ENCODE data around the gene TBC1D24.

Gene TBC1D24

DNA sequence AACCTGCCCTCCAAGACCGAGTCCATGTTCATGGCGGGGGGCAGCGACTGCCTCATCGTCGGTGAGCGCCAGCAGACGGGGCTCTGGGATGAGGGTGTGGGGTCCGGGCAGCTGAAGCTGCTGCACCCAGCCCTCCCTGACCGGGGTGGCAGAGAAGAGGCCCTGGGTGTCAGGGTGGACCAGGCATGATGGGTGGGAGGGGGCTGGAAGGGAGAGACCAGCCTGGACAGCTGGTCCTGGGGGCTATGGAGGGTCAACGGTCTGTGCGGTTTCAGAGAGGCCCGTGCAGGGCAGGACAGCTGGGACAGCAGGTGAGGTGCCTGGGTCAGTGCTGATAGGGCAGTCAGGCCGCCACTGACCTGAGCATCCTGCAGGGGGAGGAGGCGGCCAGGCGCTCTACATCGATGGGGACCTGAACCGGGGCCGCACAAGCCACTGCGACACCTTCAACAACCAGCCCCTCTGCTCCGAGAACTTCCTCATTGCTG is 25.5 kb downstream of the TBC1D24 start:
- no peak for DNase-seq

DNA sequence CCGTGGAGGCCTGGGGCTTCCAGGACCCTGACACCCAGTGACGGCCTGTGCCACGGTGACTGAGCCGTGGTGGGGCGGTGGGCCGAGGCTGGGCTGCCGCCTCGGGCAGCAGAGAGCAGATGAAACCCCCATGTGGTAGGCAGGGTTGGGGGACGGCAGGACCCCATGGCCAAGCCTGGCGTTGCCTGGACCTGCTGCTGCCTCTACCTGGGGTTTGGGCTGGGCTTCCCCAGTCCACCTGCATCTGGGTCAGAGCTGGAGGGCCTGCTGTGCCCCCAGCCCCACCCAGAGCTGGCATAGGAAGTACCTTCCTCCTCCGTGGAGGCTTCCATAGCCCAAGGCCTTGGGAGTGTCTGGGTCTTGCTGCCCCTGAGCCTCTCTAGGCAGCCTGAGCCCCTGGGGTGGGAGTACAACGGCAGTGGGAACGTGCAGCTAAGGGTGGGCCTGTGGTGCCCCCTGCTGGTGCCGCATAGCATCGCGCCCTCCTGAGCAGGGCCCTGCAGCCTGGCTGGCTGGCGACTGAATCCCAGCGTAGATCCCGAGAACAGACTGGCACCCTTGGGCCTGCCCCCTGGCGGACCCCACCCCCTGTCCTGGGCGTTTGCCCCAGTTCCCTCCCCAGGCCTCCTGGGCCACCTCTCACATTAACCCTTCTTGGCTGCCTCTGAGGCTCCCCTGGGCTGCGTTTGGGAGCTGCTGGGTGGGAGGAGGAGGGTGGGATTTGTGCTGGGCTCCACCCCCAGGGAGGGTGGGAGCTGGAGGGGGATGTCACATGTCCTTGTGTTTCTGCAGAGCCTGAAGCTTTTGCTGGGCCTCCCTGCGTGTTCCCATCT is 26.2 kb downstream of the TBC1D24 start:
- DNase-seq, result peak; percentile 69

DNA sequence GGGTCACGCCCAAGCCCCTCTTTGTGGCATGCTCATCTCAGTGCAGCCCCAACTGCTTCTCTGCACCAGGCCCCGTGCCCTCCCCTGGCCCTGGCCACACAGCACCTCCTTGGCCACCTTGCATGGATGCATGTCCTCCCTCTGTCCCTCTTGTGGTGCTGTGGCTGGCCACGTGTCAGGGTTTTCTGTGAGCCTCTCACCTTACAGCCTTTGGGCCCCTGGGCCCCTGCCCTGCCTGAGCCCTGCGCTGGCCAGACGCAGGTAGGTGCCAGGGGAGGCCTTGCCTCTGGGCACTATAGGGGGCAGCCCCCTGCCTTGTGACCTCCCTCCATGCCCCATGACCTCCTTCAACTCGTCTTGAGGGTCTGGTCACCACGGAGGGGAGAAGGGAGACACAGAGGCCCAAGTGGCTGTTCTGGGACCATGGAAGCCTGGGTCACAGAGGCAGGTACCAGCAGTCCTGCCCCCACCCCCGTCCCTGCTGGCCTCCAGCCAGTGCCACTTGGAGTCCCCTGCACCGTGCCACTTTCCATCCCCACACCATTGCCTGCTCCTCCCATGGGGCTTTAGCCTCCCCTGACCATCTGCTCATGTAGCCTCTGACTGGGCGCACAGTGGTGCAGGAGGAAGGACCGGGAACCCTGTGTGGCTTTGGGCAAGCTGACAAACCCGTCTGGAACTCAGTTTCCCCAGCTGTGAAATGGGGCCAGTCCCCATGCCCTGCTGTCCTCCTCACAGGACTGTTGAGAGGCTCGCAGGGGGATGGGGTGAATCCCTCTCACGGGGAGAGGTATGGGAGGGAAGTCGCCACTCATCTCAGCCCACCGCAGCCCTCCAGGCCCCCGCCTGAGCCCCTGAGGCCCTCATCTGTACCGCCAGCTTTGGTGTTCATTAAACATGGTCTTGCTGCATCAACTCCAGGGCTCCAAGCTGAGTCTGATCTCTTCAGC is 27.3 kb downstream of the TBC1D24 start:
- DNase-seq, result no peak

DNA sequence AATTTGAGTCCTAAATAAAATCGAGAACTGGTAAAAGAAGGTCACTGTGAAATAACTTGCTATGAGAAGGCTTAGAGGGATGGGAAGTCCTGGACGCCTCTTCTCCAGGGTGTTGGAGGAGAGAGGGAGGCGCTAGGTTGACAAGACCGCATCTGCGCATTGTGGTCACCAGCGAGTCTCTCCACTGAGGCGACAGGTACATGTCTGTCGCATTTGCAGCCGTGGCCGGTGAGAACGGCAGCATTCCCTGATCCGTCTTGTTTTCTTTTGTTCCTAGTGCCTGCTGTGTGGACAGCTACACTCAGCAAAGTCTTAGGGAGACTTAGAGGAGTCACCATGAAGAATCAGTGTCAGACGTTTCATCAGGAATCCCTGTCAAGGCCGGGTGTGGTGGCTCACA is 30.8 kb downstream of the TBC1D24 start:
- DNase-seq, result no peak

DNA sequence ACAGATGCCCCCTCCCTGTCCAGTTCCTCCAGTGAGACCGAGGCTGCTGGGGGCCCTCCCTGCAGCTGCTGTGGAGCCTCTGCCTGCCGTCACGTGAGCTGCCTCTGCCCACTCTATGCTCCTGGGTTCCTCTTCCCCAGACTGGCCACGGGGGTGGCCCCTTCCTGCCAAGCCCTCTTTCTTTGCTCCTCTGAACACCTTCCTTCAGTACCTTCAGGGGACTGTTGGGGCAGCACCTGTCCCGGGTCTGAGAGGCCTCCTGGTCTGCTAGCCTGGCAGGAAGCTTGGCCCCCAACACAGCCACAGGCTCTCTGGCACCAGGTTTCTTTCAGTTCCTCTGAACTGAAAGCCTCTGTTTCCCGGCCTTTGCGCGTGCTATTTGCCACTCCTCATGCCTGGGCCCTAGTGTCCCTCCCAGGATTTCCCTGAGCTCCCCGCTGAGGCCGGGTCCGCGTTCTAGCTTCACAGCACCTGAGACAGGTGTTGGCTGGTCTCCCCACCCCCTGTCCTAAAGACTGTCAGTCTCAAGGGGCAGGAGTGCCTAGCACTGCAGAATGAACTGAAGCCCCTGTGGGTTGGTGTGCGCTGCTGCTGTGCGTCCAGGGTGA is 32.2 kb downstream of the TBC1D24 start:
- no peak for DNase-seq

DNA sequence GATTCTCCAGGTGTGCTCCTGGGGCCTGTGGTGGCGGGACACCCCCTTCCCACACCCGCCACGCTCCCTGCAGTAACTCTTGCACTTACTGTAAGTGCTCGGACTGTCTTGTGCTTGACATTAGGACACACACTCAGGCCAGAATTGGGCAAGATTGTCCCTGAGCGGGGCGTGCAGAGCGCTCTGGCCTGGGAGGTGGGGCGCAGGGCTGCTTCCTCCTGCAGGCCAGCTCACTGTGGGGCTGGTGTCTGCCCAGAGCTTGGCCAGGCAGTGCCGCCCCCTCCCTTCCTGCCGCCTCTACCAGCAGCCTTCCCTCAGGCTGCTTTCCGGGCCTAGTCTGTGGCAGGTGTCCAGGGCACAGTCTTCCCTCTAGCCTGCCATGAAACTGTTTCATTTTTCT is 32.7 kb downstream of the TBC1D24 start:
- no peak for DNase-seq

DNA sequence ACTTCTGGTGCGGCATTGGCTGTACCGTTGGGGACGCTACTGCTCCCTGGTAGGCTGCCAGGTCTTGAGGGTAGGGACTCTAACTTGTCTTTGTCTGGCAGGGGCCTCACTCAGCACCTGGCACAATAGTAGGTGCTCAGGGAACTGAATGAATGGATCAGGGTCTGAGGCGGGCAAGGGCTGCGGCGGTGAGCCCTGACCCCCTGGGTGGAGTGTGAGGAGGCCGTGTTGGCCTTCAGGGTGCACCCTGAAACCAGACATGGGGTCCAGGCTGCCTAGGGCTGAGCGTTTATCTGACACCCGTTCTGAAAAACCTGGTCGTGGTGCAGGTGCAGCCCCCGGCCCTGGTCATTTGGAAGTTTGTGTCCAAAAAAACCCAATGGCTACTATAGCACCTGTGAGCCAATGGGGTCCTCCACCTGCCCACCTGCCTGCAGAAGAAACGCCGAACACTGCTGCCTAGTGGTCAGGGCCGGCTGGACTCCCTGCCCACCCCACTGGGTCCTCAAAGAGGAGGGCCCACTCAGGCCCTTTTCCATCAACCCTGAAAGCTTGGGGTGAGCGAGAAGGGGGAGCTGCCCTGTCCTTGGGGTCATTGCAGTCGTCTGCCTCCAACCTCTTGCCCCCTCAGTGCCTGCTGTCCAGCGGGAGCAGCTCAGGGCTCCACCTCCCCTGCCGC is 33.9 kb downstream of the TBC1D24 start:
- no peak for DNase-seq

DNA sequence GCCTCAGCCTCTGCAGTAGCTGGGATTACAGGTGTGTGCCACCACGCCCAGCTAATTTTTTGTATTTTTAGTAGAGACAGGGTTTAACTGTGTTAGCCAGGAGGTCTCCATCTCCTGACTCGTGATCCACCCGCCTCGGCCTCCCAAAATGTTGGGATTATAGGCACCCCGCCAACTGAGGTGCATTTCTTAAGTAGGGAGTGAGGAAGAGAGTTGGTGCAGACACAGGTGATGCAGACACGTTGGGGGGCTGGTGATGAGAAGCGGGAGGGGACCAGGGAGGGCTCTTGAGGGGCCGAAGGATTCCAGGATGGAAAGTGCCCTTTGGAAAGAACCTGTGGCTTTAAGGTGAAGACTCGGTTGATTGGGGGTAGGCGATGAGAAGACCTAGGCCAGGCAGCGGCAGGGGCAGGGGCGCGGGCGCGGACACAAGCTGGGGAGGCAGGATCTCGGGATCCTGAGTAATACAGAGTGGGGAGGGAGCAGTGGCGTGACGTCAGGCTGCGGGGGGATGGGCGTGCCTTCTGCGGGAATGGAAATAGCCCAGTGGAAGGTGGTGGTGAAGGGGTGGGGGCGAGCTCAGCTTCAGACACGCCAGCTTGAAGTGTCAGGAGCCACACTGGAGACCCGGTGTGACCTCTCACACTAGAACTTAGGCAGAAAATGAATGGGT is 36.3 kb downstream of the TBC1D24 start:
- DNase-seq, result no peak

DNA sequence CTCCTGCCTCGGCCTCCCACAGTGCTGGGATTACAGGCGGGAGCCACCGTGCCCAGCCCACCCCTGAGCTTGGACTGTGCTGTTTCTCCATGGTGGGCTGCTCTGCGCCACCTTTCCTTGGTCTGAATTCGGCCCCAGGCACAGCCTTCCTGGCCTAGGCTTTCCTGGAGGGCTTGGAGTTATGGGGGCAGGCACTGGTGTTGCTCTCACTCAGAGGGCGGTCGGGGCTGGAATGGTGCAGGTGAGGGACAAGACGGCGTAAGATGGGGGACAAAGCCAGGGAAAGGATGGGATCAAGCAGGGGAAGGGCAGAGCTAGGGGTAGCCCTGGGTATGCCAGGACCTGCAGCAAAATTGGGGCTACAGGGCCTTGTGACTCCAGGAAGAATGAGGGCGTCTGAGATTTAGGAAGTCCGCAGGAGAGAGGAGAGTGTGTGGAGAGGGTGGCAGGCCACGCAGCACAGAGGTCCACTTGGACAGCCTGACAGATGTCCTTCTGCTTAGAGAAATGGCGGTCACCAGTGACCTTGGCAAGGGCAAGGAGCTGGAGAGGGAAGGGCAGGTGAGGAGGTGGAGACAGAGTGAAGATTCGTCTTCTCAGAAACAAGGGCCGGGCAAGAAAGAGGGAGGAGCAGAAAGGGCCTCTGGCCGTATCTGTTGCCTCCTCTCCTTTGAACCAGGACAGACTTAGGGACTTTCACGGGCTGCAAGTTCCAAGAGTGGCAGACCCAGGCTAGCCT is 37.2 kb downstream of the TBC1D24 start:
- DNase-seq, result no peak

DNA sequence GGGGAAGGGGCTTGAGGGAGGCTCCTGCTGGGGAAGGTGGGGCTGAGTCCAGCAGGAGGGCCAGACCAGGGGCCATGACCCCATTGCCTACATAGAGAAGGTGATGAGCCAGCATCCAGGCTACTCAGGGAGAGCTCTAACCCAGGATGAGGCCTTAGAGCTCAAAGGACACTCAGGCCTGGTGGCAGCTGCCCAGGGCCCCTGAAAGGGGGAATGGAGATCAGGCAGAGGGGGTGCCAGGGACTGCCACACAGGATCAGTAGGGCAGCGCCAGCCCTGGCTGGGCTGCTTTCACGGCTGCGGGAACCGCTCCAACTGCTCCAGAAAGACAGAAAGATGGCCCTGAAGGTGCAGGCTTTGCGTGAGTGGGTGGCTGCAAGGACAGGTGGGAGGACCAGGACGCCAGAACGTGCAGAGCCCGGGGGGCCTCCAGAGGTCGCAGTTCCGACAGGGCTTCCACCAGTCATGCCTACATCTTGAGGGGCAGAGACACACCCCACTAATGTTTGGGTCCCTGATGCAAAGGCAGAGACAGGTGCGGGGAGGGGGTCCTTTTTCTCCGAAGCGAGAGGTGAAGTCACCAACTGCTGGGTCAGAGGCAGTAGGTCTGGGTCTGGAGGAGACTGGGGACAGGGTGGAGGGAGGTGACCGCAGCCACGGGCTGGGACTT is 37.9 kb downstream of the TBC1D24 start:
- DNase-seq, result peak; percentile 47

DNA sequence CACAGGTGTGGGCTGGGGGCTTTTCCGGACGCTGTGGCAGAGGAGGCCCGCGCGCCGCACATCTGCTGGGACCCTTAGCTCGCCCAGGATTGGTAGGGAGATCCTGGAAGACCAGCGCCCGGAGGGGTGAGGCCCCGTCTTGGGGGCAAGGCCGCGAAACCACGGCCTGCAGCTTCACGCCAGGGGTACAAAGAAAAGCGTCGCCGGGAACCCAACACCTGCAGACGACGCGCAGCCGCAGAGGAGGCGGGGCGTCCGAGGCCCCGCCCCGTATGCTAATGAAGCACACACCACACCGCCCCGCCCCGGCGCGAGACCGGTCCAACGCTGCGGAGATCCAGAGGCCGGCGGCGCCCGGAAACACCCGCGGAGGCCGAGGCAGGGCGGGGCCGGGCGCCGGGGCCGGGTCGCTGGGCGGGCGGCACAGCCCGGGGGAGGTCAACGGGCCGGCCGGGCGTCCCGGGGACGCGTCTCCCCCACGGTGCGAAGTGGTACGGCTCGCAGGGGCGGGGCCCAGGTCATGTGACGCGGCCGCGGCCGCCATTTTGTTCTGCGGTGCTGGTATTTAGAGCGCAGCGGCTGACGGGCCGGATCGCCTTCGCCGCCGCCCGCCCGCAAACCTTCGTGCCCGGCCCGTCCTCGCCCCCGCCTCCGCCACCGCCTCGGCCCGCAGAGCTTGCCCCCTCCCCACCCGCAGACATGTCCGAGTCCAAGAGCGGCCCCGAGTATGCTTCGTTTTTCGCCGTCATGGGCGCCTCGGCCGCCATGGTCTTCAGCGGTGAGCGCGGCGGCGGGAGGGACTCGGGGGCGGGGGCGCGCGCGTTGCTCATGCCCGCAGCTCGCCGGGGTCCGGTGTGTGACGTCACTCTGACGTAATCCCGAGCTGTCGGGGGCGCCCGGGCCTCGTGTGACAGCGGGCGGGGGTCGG is 38.7 kb downstream of the TBC1D24 start, which contains the start of gene ATP6V0C:
Gene ATP6V0C, plus strand, starts transcription at position 548 of the 928 bp plus-strand sequence. Its CDS starts 152 bp downstream, at position 700.
- DNase-seq, result peak; percentile 83

DNA sequence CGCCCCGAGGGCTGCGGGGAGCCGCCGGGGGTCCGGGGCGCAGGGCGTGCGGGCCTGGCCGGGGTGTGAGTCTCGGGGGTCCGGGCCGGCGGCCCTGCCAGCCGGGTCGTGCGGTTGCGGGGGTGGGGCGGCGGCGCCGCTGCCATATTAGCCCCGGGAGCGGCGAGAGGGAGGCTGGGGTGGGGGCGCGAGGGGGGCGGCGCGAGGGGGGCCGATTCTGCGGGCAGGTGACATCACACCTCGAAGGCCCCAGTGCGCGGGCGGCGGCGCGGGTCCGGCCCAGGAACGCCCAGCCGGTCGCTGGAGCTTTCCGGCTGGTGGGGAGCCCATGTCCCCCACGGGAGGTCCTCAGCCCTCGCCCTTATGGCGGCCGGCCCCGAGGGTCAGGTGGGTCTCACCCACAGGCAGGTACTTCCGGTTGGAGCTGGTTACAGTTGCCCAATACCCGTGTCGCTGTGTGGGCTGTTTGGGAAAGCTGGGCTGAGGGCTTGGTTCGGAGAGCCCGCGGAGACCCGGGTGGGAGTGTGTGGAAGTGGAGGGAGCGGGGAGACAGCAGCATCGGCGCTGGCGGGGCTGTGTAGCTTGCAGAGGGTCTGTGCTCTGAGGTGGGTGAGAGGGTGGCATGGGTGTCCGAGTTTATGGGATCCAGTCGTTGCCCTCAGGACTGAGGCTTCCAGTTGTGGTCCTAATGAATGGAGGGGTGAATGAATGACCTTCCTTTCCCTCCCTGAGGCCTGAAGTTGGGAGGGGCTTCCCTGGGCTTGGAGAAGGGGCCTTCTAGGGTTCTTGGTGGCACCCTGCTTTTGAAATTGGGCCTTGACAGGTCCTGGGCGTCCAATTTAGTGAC is 39.6 kb downstream of the TBC1D24 start:
- no peak for DNase-seq

DNA sequence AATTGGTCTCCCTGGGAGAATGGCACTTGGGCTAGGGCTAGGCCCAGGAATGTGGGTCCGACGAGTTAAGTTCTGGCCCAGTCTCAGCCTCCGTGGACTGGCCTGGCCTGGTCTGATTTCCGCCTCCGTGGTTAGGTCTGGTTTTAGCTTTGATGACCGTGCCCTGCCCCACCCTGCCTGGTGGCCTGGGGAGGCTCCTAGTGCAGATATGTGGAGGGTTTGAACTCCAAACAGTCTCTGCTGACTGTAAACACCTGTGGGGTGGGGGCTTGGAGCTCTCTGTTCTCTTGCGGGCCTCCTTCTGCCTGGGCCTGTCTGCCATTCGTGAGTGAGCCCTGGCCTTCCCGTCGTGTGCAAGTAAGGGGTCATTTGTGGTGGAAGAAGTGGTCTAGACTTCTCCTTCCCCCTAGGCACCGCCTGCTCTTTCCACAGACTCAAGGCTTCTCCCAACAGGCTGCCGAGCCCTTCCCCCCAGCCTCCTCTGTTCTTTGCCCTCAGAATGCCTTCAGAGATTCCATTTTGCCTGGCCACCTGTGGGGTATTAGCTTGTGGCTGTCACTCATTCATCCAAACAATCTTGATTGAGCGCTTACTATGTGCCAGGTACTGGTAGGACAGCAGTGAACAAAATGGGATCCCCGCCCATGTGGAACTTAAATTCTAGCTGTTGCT is 40.4 kb downstream of the TBC1D24 start:
- DNase-seq, result no peak

DNA sequence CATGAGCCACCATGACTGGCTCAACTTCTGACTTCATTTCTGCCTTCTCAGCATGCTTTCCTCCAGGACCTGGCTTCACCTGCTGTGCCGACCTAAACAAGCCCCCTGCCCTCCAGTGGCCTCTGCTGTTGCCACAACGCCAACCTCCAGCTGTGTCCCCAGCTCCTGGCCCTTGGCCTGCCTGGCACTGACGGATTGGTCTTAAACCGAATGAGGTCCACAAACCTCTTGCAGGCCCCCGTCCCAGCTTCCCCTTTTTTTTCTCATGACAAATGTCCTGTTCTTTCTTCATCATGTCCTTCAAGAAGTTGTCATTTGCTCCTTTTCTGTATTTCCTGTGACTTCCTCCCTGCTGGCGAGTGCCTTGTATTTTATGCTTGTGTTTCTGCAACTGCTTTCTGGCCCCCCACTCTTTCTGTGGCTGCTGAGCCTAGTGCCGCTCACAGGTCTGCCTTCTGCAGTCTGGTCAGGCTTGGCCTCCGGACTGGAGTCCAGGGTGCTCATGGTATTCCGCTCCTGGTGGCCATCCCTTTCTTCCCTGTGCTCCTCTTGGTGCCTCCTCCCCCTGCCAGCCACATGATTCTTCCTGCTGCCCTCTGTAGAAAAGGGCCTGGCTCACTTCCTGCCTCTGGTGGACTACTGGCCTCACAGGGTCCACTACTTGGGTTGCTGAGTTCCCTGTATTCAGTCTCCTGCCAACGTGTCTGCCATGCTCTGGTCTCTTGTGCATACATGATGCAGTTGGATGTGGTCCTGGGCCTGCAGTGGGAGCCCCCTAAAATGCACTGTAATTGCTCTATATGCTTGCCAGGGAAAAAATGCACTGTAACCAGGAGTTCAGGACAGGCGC is 41.7 kb downstream of the TBC1D24 start:
- no peak for DNase-seq

DNA sequence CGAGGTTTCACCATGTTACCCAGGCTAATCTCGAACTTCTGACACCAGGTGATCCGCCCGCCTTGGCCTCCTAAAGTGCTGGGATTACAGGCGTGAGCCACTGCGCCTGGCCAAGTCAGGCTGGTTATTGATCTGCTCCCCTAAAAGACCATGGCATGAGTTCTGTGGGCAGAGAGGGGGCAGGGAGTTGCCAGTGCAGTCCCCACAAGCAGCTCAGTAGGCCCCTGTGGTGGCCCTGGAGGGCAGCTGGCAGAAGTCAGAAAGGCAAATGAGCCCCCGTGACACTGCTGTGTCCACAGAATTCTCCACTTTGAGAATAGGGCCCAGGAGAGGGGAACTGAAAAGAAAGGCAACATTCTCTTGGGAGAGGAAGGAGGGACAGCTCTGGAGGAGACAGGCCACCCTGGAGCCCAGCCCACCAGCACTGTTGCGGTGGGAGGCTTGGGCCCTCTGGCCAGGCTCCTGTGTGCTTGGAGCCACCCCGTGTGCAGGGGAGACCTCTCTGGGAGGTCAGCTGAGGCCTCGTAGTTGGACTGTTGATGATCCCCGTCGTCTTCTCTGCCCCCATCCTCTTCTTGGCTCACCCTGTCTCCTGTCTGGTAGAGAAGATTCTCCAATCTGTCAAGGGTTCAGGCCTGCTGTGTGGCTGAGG is 43.2 kb downstream of the TBC1D24 start:
- DNase-seq, result no peak

Data from DMS79 treated with DMSO at 0.1 percent for 48 hours (cell line).